GM12892 (cell line): ENCODE data around the gene MARK3.

Source experiments
- POLR2A ChIP-seq: IDR thresholded peaks from 2 replicates; pipeline ENCODE4 v1.6.1; 2011; ENCODE audit warnings: low read depth, low read length, control low read depth
- POLR2AphosphoS5 ChIP-seq: IDR thresholded peaks from 2 replicates; pipeline ENCODE4 v1.6.1; 2011; ENCODE audit warnings: low read depth, low read length, control low read depth

DNA sequence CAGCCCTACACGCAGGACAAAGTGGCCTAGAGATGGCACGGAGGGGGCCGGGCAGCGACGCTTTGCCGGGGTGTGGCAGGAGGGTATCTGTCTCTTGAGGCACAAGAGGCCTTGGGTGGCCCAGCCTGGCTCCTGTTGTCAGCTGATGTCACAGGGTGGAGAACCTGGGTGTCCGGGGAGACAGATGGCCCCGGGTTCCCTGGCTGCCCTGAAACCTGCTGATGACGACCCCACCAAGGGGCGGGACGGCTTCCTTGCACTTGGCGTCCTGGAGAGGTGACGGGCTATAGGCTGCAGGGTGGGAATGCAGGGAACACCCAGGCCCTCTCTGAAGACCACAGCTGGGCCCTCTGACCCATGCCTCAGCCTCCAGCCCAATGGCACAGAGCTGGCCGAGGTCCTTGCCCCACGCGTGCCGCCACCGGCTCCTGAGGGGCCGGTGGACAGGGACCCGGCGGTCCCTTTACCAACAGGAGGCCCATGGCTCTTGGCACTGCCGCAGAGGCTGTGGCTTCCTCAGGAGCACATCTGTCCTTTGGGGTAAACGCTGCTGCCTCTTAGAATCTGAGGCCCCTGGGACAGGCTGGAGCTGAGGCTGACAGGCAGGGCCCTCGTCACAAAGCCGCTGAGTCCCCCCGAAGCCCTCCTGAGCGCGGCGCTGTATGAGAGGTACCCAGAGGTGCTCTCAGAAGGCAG lies 160.2 kb downstream of the MARK3 start:
- TF ChIP-seq POLR2AphosphoS5 (no peak), POLR2A (no peak)
